NT2/D1 (cell line): ENCODE results near the gene GCG.

Experiments
- DNase-seq: peaks from one replicate; pipeline ENCODE4 v3.0.0-alpha.2; 2011; ENCODE audit warnings: low read depth, low spot score
- H3K27me3 ChIP-seq: 2 replicates; pipeline ENCODE4 v1.6.0; 2011; ENCODE audit warnings: mild to moderate bottlenecking; ENCODE audit not compliant: insufficient read length, insufficient read depth
- H3K36me3 ChIP-seq: 2 replicates; pipeline ENCODE4 v1.6.1; 2011; ENCODE audit warnings: mild to moderate bottlenecking, low read length, mixed read lengths; ENCODE audit not compliant: insufficient read depth, insufficient read length
- H3K4me1 ChIP-seq: 2 replicates; pipeline ENCODE4 v1.5.1; 2011; ENCODE audit not compliant: insufficient read depth, insufficient read length
- H3K4me3 ChIP-seq: 2 replicates; pipeline ENCODE4 v1.5.1; 2011; ENCODE audit warnings: low read depth; ENCODE audit not compliant: insufficient read length
- H3K9ac ChIP-seq: 2 replicates; pipeline ENCODE4 v1.6.0; 2011; ENCODE audit warnings: low read depth; ENCODE audit not compliant: insufficient read length
- H3K9me3 ChIP-seq: 2 replicates; pipeline ENCODE4 v1.5.1; 2011; ENCODE audit warnings: mild to moderate bottlenecking, low read length; ENCODE audit not compliant: insufficient read depth
- SUZ12 ChIP-seq: IDR thresholded peaks from 2 replicates; pipeline ENCODE4 v1.6.1; 2011; ENCODE audit not compliant: insufficient read length, insufficient read depth; ENCODE audit errors: extremely low read depth
- YY1 ChIP-seq: IDR thresholded peaks from 2 replicates; pipeline ENCODE4 v1.6.1; 2011; ENCODE audit not compliant: insufficient read length, insufficient read depth
- ZNF274 ChIP-seq: IDR thresholded peaks from 2 replicates; pipeline ENCODE4 v1.6.1; 2011; ENCODE audit warnings: mild to moderate bottlenecking, low read depth, low read length

The GCG gene

DNA sequence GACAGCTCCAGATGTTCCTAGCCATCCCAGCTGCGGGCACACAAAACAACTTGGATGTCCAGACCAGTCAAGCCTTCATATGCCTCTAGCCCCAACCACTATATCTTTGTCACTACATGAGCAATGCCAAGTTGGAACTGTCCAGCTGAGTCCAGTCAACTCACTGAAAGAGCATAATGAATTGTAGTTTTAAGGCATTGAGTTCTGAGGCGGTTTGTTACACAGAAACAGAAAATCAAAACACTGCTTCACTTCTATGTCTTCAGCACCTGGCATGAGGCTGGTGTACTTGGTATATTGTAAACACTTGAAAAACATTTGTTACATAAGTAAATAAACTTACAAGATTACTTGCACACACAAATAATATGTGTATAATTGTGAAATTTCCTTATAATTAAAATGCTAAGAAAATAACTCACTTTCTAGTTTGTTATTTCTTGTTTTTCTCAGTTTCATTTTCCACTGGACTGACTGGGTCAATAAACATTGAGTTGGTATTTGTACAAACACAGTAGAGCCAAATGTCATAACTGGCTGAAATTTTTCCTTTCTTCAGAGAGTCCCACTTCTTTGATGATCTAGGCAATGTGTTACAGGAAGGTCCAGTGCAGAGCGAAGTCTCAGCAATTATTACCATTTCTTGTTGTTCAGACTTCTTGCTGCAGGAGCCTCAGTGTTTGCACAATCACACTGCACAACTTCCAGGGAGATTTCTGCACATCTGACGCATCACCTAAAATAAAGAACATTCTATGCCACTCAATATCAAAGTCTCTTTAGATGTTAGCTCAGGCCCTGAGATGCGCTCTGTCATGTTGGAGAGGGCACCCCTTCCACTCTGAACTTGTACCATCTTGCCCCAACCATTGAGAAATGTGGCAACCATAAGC lies 39.8 kb downstream of the GCG start:
- Histone ChIP-seq H3K36me3 (no peaks in the 10 kb centered on the region), H3K9ac (no peak overlapping the region), H3K4me1 (no peaks in the 10 kb centered on the region)

DNA sequence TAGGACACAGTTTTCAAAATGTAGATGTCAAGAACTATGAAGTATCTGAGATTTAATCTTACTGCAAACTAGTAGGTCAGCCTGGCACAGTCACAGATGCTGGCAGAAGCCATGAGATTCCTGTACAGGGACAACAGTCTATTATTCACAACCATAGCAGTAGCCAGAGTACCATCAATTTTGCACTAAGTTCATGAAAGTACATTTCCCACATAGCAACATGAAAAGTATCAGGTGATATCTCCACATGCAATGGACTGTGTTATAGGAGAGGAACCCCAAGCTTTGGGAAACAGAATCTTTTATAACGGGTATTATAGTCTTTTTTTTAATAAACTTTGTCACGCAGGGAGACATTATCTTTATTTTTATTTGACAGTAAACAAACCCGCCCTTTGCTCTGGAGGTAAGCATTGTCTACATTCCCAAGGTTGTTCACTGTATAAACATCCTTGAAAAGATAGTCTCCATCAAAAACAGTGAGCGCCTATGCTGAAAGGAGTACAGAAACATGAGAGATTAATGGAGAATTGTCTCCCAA lies 44.6 kb downstream of the GCG start:
- H3K9me3 ChIP-seq = no peaks in the 10 kb centered on the region

More for the DNA sequence above, 39.8 kb downstream of the GCG start:
- Histone ChIP-seq H3K27me3 (no peaks in the 10 kb centered on the region), H3K9me3 (0 out of 2 replicates have a peak, but pooled peaks cover 6% of the 10 kb centered on the region), H3K4me3 (no peak overlapping the region)
- DNase-seq = no peak
- TF ChIP-seq SUZ12 (no peak), YY1 (no peak), ZNF274 (no peak)

GRCh38 chr2:162106746-162107145 lies 45.3 kb downstream of the GCG start:
- Histone ChIP-seq H3K4me3 (no peak overlapping the region), H3K9me3 (no peaks in the 10 kb centered on the region), H3K4me1 (no peaks in the 10 kb centered on the region), H3K36me3 (no peaks in the 10 kb centered on the region), H3K27me3 (no peaks in the 10 kb centered on the region), H3K9ac (no peak overlapping the region)
- DNase-seq = no peak
- TF ChIP-seq SUZ12 = no peak
- no peak for TF ChIP-seq YY1
- TF ChIP-seq ZNF274 = no peak

More for the DNA sequence above, 44.6 kb downstream of the GCG start:
- no peak for DNase-seq
- Histone ChIP-seq H3K36me3 (no peaks in the 10 kb centered on the region), H3K27me3 (no peaks in the 10 kb centered on the region), H3K4me3 (no peak overlapping the region), H3K9ac (no peak overlapping the region), H3K4me1 (no peaks in the 10 kb centered on the region)
- TF ChIP-seq YY1 (no peak), ZNF274 (no peak), SUZ12 (no peak)

GRCh38 chr2:162106146-162106551 lies 45.9 kb downstream of the GCG start:
- TF ChIP-seq YY1 = no peak
- TF ChIP-seq SUZ12 = no peak
- TF ChIP-seq ZNF274 = no peak

DNA sequence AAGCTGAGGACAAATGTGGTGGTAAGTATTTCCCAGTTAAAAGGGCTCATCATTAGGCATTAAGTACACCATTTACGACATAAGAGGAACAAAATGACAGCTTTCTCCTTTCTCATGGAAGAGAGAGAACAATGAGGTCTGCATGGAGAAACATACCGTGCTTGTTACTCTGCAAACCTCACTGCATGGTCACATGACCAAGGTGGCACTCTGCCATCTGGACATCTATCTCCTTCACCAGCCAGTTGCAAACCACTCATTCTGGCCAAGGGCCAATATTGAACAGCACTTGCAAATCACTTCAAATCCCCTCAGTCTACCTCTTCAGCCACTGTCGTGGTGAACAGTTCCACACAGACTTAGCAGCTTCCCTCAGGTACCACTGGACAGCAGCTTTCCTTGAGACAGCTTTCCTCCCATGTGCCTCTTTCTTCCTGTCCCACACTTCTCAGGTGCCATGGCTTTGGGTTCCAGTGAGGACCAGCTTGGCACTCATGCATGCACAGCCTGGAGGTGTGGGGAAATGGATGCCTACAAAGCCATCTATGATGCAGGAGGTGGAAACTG lies 48.5 kb downstream of the GCG start:
- no peak for TF ChIP-seq YY1
- TF ChIP-seq ZNF274 = no peak
- TF ChIP-seq SUZ12 = no peak
- Histone ChIP-seq H3K27me3 (no peaks in the 10 kb centered on the region), H3K4me1 (no peaks in the 10 kb centered on the region), H3K4me3 (no peak overlapping the region), H3K9ac (no peak overlapping the region), H3K36me3 (no peaks in the 10 kb centered on the region), H3K9me3 (no peaks in the 10 kb centered on the region)
- no peak for DNase-seq

More at GRCh38 chr2:162106146-162106551, 45.9 kb downstream of the GCG start:
- Histone ChIP-seq H3K36me3 (no peaks in the 10 kb centered on the region), H3K4me3 (no peak overlapping the region), H3K4me1 (no peaks in the 10 kb centered on the region), H3K9ac (no peak overlapping the region), H3K9me3 (no peaks in the 10 kb centered on the region), H3K27me3 (no peaks in the 10 kb centered on the region)
- DNase-seq = no peak

DNA sequence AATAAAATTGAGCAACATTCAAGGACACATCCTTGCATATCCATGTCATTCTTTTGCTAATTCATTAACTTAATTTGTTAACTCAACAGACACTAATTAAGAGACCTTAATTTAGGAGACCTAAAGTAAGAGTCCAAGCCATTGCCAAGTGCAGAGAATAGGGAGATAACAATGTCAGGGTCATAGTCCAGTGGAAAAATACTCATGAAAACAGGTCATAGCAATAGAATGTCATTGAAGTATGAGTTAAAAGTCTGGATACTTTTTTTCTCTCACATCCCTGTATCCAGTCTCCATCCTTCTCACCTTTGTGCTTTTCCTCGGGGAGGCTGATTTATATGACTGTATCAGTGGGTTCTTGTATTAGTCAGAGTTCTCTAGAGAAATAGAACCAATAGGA lies 51.5 kb downstream of the GCG start:
- Histone ChIP-seq H3K9ac (no peak overlapping the region), H3K36me3 (no peaks in the 10 kb centered on the region), H3K9me3 (no peaks in the 10 kb centered on the region), H3K4me1 (no peaks in the 10 kb centered on the region), H3K27me3 (no peaks in the 10 kb centered on the region), H3K4me3 (no peak overlapping the region)
- DNase-seq = no peak
- no peak for TF ChIP-seq ZNF274
- no peak for TF ChIP-seq YY1
- TF ChIP-seq SUZ12 = no peak

DNA sequence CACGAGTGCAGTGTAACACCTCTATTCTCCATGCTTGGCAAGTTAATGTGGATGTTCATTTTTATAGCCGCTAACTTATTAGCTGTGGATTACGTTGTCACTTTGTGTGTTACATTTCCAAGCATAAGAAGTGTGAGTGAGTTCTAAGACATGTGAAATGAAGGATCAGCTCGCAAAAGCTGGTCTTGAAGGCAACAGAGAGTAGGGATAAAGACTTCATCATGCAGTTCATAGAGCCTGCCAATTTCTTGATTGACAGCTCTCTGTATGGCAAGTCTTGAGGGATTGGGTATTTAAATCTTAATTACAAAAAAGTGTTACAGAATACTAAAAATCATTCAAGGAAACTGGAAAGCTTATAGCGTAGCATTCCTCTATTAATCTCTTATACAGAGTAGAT lies 52.2 kb downstream of the GCG start:
- no peak for TF ChIP-seq SUZ12
- TF ChIP-seq YY1 = no peak
- TF ChIP-seq ZNF274 = no peak
- no peak for DNase-seq
- H3K4me1 ChIP-seq = no peaks in the 10 kb centered on the region
- H3K27me3 ChIP-seq = no peaks in the 10 kb centered on the region
- H3K4me3 ChIP-seq = no peak overlapping the region
- H3K36me3 ChIP-seq = no peaks in the 10 kb centered on the region
- H3K9me3 ChIP-seq = no peaks in the 10 kb centered on the region
- H3K9ac ChIP-seq = no peak overlapping the region
